Measurements from ENCODE around the gene IL10RB.

GRCh38 chr21:33313611-33314010 lies 47.4 kb downstream of the IL10RB start:
- no peak for TF ChIP-seq CTCF (IDR thresholded peaks at IDR 0.05)
- no peak for TF ChIP-seq POLR2A (IDR thresholded peaks at IDR 0.05)
